Stimulated activated naive CD4-positive, alpha-beta T cell (primary cell): Measurements from ENCODE around the gene HESX1.

ENCODE experiments used
- DNase-seq, 6 experiments: peaks; one replicate each; lab custom pipeline; 2025; lab: John Stamatoyannopoulos, UW

Gene HESX1

GRCh38 chr3:57199895-57200297 is at the start of gene HESX1:
Gene HESX1 (minus strand): TSS chr3:57199978. CDS start chr3:57199918, 60 bp downstream.
- DNase-seq = no peak

GRCh38 chr3:57244946-57245345 is 45.2 kb upstream of the HESX1 start:
- no peak for DNase-seq

GRCh38 chr3:57234613-57235575 is 35.1 kb upstream of the HESX1 start:
- no peak for DNase-seq

- DNase-seq = no peak
Observed at GRCh38 chr3:57233799-57234198, 34.0 kb upstream of the HESX1 start.

GRCh38 chr3:57230006-57230405 is 30.2 kb upstream of the HESX1 start:
- no peak for DNase-seq

- DNase-seq = peak; percentile 7 to 59 (median 32)
Observed at GRCh38 chr3:57227930-57228751, 28.4 kb upstream of the HESX1 start.

GRCh38 chr3:57227204-57227929 is 27.6 kb upstream of the HESX1 start, which contains the start of gene APPL1:
Gene APPL1 (plus strand): TSS chr3:57227729. CDS start chr3:57227884, 155 bp downstream.
- peak; percentile 68 to 83 (median 80) for DNase-seq

GRCh38 chr3:57226176-57226575 is 26.4 kb upstream of the HESX1 start:
- no peak for DNase-seq

- no peak for DNase-seq
Observed at GRCh38 chr3:57224856-57225255, 25.1 kb upstream of the HESX1 start.

- no peak for DNase-seq
Observed at GRCh38 chr3:57221883-57222282, 22.1 kb upstream of the HESX1 start.

- DNase-seq = no peak
Observed at GRCh38 chr3:57206423-57206822, 6.6 kb upstream of the HESX1 start.

- DNase-seq = no peak
Observed at GRCh38 chr3:57194641-57195040, 5.1 kb downstream of the HESX1 start.

- DNase-seq = no peak
Observed at GRCh38 chr3:57192028-57192427, 7.8 kb downstream of the HESX1 start.

GRCh38 chr3:57184526-57184925 is 15.3 kb downstream of the HESX1 start:
- no peak for DNase-seq

GRCh38 chr3:57179580-57180410 is 20.0 kb downstream of the HESX1 start:
- peak in 1 of 6 experiments; percentile 6 for DNase-seq

GRCh38 chr3:57176045-57176444 is 23.7 kb downstream of the HESX1 start:
- DNase-seq = no peak

GRCh38 chr3:57173687-57174086 is 26.1 kb downstream of the HESX1 start:
- no peak for DNase-seq

- no peak for DNase-seq
Observed at GRCh38 chr3:57170946-57171345, 28.8 kb downstream of the HESX1 start.

- DNase-seq = peak in 5 of 6 experiments; percentile 13 to 56 (median 42)
Observed at GRCh38 chr3:57169872-57170623, 29.7 kb downstream of the HESX1 start.

- no peak for DNase-seq
Observed at GRCh38 chr3:57169108-57169507, 30.7 kb downstream of the HESX1 start.
